ENCODE measurements around the gene KLRF1. TPM values are rescaled to one million over a fixed set of nuclear protein-coding genes. Genes with fewer than 3 reads are reported as not detected.

KLRF1 gene
- total RNA-seq, 1 donor from 2014 or later, result not detected

DNA sequence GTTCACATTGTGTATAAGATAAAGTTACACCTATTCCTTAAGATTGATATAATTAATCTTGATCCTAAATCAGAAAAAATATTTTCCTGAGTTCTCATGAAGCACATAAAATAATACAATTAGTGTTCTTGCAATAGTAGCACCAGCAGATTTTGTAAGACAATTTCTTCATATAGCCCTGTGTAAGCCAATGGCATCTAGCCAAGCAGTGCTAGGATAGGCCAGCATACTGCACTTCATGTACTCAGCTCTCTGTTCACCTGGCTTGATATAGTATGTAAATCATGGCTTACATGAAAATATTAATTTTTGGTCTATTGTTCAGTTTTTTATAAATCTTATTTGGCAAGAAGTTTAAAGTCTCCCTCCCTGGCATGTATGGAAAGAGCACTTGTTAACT lies 55.9 kb downstream of the KLRF1 start:
- TF ChIP-seq, protein P1, sequence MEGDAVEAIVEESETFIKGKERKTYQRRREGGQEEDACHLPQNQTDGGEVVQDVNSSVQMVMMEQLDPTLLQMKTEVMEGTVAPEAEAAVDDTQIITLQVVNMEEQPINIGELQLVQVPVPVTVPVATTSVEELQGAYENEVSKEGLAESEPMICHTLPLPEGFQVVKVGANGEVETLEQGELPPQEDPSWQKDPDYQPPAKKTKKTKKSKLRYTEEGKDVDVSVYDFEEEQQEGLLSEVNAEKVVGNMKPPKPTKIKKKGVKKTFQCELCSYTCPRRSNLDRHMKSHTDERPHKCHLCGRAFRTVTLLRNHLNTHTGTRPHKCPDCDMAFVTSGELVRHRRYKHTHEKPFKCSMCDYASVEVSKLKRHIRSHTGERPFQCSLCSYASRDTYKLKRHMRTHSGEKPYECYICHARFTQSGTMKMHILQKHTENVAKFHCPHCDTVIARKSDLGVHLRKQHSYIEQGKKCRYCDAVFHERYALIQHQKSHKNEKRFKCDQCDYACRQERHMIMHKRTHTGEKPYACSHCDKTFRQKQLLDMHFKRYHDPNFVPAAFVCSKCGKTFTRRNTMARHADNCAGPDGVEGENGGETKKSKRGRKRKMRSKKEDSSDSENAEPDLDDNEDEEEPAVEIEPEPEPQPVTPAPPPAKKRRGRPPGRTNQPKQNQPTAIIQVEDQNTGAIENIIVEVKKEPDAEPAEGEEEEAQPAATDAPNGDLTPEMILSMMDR (IDR thresholded peaks at IDR 0.05; ENCODE audit: insufficient read depth, low read depth, low read length), result no peak
- no peak for TF ChIP-seq EZH2 (IDR thresholded peaks at IDR 0.05; ENCODE audit: insufficient read depth, low read length)
- H4K20me1 ChIP-seq (ENCODE audit: insufficient read depth, low read length), result no peaks in the 10 kb centered on the region
- H3K9ac ChIP-seq (ENCODE audit: low read length), result no peak overlapping the region
- FAIRE-seq (no peak), DNase-seq (ENCODE audit: low read depth) (no peak)
- H3K27ac ChIP-seq (ENCODE audit: low read depth, low read length), result no peak overlapping the region
- no peak overlapping the region for H2AFZ ChIP-seq (ENCODE audit: low read depth, low read length)
- H3K4me3 ChIP-seq (ENCODE audit: insufficient read depth, low read depth, low read length), result no peak overlapping the region
- no peak overlapping the region for H3K4me3 Mint-ChIP-seq (ENCODE audit: unreplicated experiment)
- H3K27ac Mint-ChIP-seq (ENCODE audit: unreplicated experiment), result no peak overlapping the region
- no peaks in the 10 kb centered on the region for H3K36me3 ChIP-seq (ENCODE audit: insufficient read depth, low read length)
- H3K79me2 ChIP-seq (ENCODE audit: insufficient read depth, low read length), result no peaks in the 10 kb centered on the region
- no peaks in the 10 kb centered on the region for H3K9me3 Mint-ChIP-seq (ENCODE audit: unreplicated experiment)
- H3K4me1 Mint-ChIP-seq (ENCODE audit: low read depth, unreplicated experiment), result no peaks in the 10 kb centered on the region
- no peaks in the 10 kb centered on the region for H3K36me3 Mint-ChIP-seq (ENCODE audit: low read depth, unreplicated experiment)
- no peaks in the 10 kb centered on the region for H3K27me3 Mint-ChIP-seq (ENCODE audit: low read depth, unreplicated experiment)
- no peaks in the 10 kb centered on the region for H3K4me1 ChIP-seq (ENCODE audit: insufficient read depth, low read length)
- H3K4me2 ChIP-seq (ENCODE audit: low read length), result no peak overlapping the region
- H3K9me3 ChIP-seq (ENCODE audit: insufficient read depth, low read depth, low read length), result no peaks in the 10 kb centered on the region
- H3K27me3 ChIP-seq (ENCODE audit: insufficient read depth, low read length), result no peaks in the 10 kb centered on the region

DNA sequence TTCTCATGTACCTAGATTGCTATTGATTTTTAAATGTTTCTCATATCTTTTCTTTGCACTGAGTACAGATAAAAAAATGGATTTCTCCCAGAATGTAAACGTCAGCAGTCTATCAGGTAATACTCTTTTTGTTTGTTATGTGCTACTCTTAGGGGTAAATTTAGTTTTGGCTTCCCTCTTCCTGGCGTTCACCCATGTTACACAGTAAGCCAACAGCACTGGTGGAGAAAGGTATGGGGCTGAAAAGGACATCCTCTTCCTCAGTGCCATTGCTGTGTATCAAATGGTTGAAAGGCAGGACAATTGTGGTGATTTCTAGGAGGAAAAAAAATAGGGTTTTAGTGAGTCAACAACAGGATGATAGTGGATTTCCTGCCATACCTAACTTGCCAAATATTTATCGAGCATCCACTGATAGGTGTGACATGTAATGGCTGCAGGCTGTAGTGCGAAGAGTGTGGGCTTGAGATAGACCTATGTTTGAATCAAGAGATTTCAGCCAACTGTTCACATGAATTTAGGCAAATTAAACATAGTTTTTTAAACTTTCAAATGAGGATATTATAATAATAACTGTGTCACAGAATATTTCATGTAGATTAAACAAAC lies 61.5 kb downstream of the KLRF1 start:
- H3K9ac ChIP-seq (ENCODE audit: low read length), result no peak overlapping the region
- Mint-ChIP-seq H3K9me3 (ENCODE audit: unreplicated experiment) (no peaks in the 10 kb centered on the region), H3K4me3 (ENCODE audit: unreplicated experiment) (no peak overlapping the region), H3K27ac (ENCODE audit: unreplicated experiment) (no peak overlapping the region), H3K4me1 (ENCODE audit: low read depth, unreplicated experiment) (no peaks in the 10 kb centered on the region), H3K36me3 (ENCODE audit: low read depth, unreplicated experiment) (no peaks in the 10 kb centered on the region), H3K27me3 (ENCODE audit: low read depth, unreplicated experiment) (no peaks in the 10 kb centered on the region)
- FAIRE-seq, result no peak
- no peaks in the 10 kb centered on the region for H3K36me3 ChIP-seq (ENCODE audit: insufficient read depth, low read length)
- H3K27me3 ChIP-seq (ENCODE audit: insufficient read depth, low read length), result no peaks in the 10 kb centered on the region
- H3K27ac ChIP-seq (ENCODE audit: low read depth, low read length), result no peak overlapping the region
- DNase-seq (ENCODE audit: low read depth), result no peak
- H3K4me1 ChIP-seq (ENCODE audit: insufficient read depth, low read length), result no peaks in the 10 kb centered on the region
- TF ChIP-seq, protein P1 (IDR thresholded peaks at IDR 0.05; ENCODE audit: insufficient read depth, low read depth, low read length), result no peak
- TF ChIP-seq EZH2 (IDR thresholded peaks at IDR 0.05; ENCODE audit: insufficient read depth, low read length), result no peak
- H3K9me3 ChIP-seq (ENCODE audit: insufficient read depth, low read depth, low read length), result no peaks in the 10 kb centered on the region
- no peaks in the 10 kb centered on the region for H3K79me2 ChIP-seq (ENCODE audit: insufficient read depth, low read length)
- no peak overlapping the region for H3K4me3 ChIP-seq (ENCODE audit: insufficient read depth, low read depth, low read length)
- no peak overlapping the region for H2AFZ ChIP-seq (ENCODE audit: low read depth, low read length)
- no peak overlapping the region for H3K4me2 ChIP-seq (ENCODE audit: low read length)
- no peaks in the 10 kb centered on the region for H4K20me1 ChIP-seq (ENCODE audit: insufficient read depth, low read length)

Other genes with a start within 250 kb of the KLRF1 start
- gene KLRB1, start 219.6 kb upstream of the KLRF1 start, total RNA-seq, result not detected in 2 replicates
- gene CLEC2D, start 157.8 kb upstream of the KLRF1 start, total RNA-seq, result 3.2 and 4.7 TPM in 2 replicates
- not detected in 2 replicates for gene CLECL1, start 94.4 kb upstream of the KLRF1 start, total RNA-seq
- gene CD69, start 66.6 kb upstream of the KLRF1 start, total RNA-seq, result 0.18 TPM in 1 of 2 replicates, not detected in the other
- not detected in 2 replicates for gene CLEC2B, start 41.9 kb downstream of the KLRF1 start, total RNA-seq
- not detected in 2 replicates for gene KLRF2, start 54.0 kb downstream of the KLRF1 start, total RNA-seq
- 0.84 and 2.0 TPM in 2 replicates for gene CLEC2A, start 104.9 kb downstream of the KLRF1 start, total RNA-seq
- not detected in 2 replicates for gene CLEC12A, start 143.9 kb downstream of the KLRF1 start, total RNA-seq
- not detected in 2 replicates for gene CLEC1B, start 171.6 kb downstream of the KLRF1 start, total RNA-seq
- gene CLEC12B, start 183.1 kb downstream of the KLRF1 start, total RNA-seq, result 0.14 TPM in 1 of 2 replicates, not detected in the other
- not detected in 2 replicates for gene CLEC9A, start 203.2 kb downstream of the KLRF1 start, total RNA-seq